ENCODE measurements around the gene RAET1L. TPM values are rescaled to one million over a fixed set of nuclear protein-coding genes. Genes with fewer than 3 reads are reported as not detected.
"Not testable (repeated sequence)": the region's sequence is repeated elsewhere in the genome, so short reads cannot be mapped to it uniquely, and the experiment has no call there.

The RAET1L gene
- total and polyA plus RNA-seq, 2 donors (not counting 1 experiment from before 2014, with no cell fraction given), result not detected

GRCh38 chr6:150063640-150064039, 38.3 kb upstream of the RAET1L start:
- TF ChIP-seq CTCF (conservative IDR thresholded peaks at IDR 0.05 in 1 of 2, IDR thresholded peaks at IDR 0.05 in 1 of 2; ENCODE audit: low read depth in 1 of 2, low read length in 2 of 2) (no peak), EZH2 (IDR thresholded peaks at IDR 0.05; ENCODE audit: low read length, missing control alignments) (no peak)
- no peaks in the 10 kb centered on the region for H3K9me3 ChIP-seq (ENCODE audit: control insufficient read depth, insufficient read depth, low read depth, low read length)
- no peak for DNase-seq (ENCODE audit: low read depth in 2 of 2)
- H4K20me1 ChIP-seq (ENCODE audit: control insufficient read depth, extremely low read depth, insufficient read depth, low read length), result no peaks in the 10 kb centered on the region
- H3K9ac ChIP-seq (ENCODE audit: insufficient read depth, low read length), result no peak overlapping the region
- H3K36me3 ChIP-seq (ENCODE audit: control insufficient read depth, insufficient read depth, low read length), result no peaks in the 10 kb centered on the region
- H2AFZ ChIP-seq (ENCODE audit: low read length), result no peak overlapping the region
- no peaks in the 10 kb centered on the region for H3K79me2 ChIP-seq (ENCODE audit: control insufficient read depth, insufficient read depth, low read length)
- no peak overlapping the region for H3K4me2 ChIP-seq (ENCODE audit: extremely low read depth, insufficient read depth, low read length)
- H3K27me3 ChIP-seq (ENCODE audit: control insufficient read depth, insufficient read depth, low read length), result no peaks in the 10 kb centered on the region
- H3K4me1 ChIP-seq (ENCODE audit: control insufficient read depth, extremely low read depth, insufficient read depth, low read length), result no peaks in the 10 kb centered on the region
- no peak overlapping the region for H3K4me3 ChIP-seq (replicated peaks in 1 of 4; ENCODE audit: control extremely low read depth in 1 of 4, insufficient read depth in 1 of 4, low read depth in 3 of 4, low read length in 4 of 4)
- H3K27ac ChIP-seq (ENCODE audit: insufficient read depth, low read length), result no peak overlapping the region

- not testable (repeated sequence) for H3K36me3 ChIP-seq (ENCODE audit: control insufficient read depth, insufficient read depth, low read length); H2AFZ ChIP-seq (ENCODE audit: low read length); H3K4me1 ChIP-seq (ENCODE audit: control insufficient read depth, extremely low read depth, insufficient read depth, low read length); H3K27me3 ChIP-seq (ENCODE audit: control insufficient read depth, insufficient read depth, low read length); H3K27ac ChIP-seq (ENCODE audit: insufficient read depth, low read length); DNase-seq (ENCODE audit: low read depth in 2 of 2); H3K9me3 ChIP-seq (ENCODE audit: control insufficient read depth, insufficient read depth, low read depth, low read length); H3K79me2 ChIP-seq (ENCODE audit: control insufficient read depth, insufficient read depth, low read length); H3K9ac ChIP-seq (ENCODE audit: insufficient read depth, low read length); H4K20me1 ChIP-seq (ENCODE audit: control insufficient read depth, extremely low read depth, insufficient read depth, low read length); H3K4me2 ChIP-seq (ENCODE audit: extremely low read depth, insufficient read depth, low read length); H3K4me3 ChIP-seq (replicated peaks in 1 of 4; ENCODE audit: control extremely low read depth in 1 of 4, insufficient read depth in 1 of 4, low read depth in 3 of 4, low read length in 4 of 4)
Measured at GRCh38 chr6:150059973-150060372, 34.6 kb upstream of the RAET1L start.

- no peak overlapping the region for H3K9ac ChIP-seq (ENCODE audit: insufficient read depth, low read length)
- no peak overlapping the region for H3K4me3 ChIP-seq (replicated peaks in 1 of 4; ENCODE audit: control extremely low read depth in 1 of 4, insufficient read depth in 1 of 4, low read depth in 3 of 4, low read length in 4 of 4)
- no peak overlapping the region for H2AFZ ChIP-seq (ENCODE audit: low read length)
- peaks cover 10% of the 10 kb centered on the region for H3K27me3 ChIP-seq (ENCODE audit: control insufficient read depth, insufficient read depth, low read length)
- no peaks in the 10 kb centered on the region for H3K36me3 ChIP-seq (ENCODE audit: control insufficient read depth, insufficient read depth, low read length)
- no peaks in the 10 kb centered on the region for H3K79me2 ChIP-seq (ENCODE audit: control insufficient read depth, insufficient read depth, low read length)
- no peaks in the 10 kb centered on the region for H4K20me1 ChIP-seq (ENCODE audit: control insufficient read depth, extremely low read depth, insufficient read depth, low read length)
- no peaks in the 10 kb centered on the region for H3K4me1 ChIP-seq (ENCODE audit: control insufficient read depth, extremely low read depth, insufficient read depth, low read length)
- no peak for DNase-seq (ENCODE audit: low read depth in 2 of 2)
- no peak overlapping the region for H3K4me2 ChIP-seq (ENCODE audit: extremely low read depth, insufficient read depth, low read length)
- H3K9me3 ChIP-seq (ENCODE audit: control insufficient read depth, insufficient read depth, low read depth, low read length), result no peaks in the 10 kb centered on the region
- TF ChIP-seq CTCF (conservative IDR thresholded peaks at IDR 0.05 in 1 of 2, IDR thresholded peaks at IDR 0.05 in 1 of 2; ENCODE audit: low read depth in 1 of 2, low read length in 2 of 2), result no peak
- no peak for TF ChIP-seq EZH2 (IDR thresholded peaks at IDR 0.05; ENCODE audit: low read length, missing control alignments)
- no peak overlapping the region for H3K27ac ChIP-seq (ENCODE audit: insufficient read depth, low read length)
Measured at GRCh38 chr6:150058986-150059385, 33.7 kb upstream of the RAET1L start.

Measured in fibroblast of lung (primary cell).